Measurements from ENCODE around the gene MDGA2. TPM values are rescaled to one million over a fixed set of nuclear protein-coding genes. Genes with fewer than 3 reads are reported as not detected.
"Not testable (repeated sequence)": the region's sequence is repeated elsewhere in the genome, so short reads cannot be mapped to it uniquely, and the experiment has no call there.

The MDGA2 gene
- polyA plus RNA-seq, 1 donor, result 0.82 TPM

DNA sequence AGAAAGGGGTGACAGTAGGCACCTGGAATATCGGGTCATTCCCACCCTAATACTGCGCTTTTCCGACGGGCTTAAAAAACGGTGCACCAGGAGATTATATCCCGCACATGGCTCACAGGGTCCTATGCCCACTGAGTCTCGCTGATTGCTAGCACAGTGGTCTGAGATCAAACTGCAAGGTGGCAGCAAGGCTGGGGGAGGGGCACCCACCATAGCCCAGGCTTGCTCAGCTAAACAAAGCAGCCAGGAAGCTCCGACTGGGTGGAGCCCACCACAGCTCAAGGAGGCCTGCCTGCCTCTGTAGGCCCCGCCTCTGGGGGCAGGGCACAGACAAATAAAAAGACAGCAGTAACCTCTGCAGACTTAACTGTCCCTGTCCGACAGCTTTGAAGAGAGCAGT lies 503.5 kb downstream of the MDGA2 start:
- H3K4me3 ChIP-seq (ENCODE audit: low read length); H3K27me3 ChIP-seq (ENCODE audit: control insufficient read depth, insufficient read depth, low read length): not testable (repeated sequence)
- WGBS (ENCODE audit: insufficient coverage, low lambda C conversion rate), result no CpG with 5 or more reads among the region's 10 CpGs

GRCh38 chr14:47167402-47167801 lies 508.0 kb downstream of the MDGA2 start:
- Histone ChIP-seq H3K27ac (ENCODE audit: low read length) (no peak overlapping the region), H3K4me1 (ENCODE audit: control insufficient read depth, insufficient read depth, low read length) (no peaks in the 10 kb centered on the region), H3K9me3 (ENCODE audit: control insufficient read depth, low read depth, low read length) (peaks cover 3% of the 10 kb centered on the region), H3K27me3 (ENCODE audit: control insufficient read depth, insufficient read depth, low read length) (no peaks in the 10 kb centered on the region), H3K36me3 (ENCODE audit: control insufficient read depth, insufficient read depth, low read length) (no peaks in the 10 kb centered on the region), H3K4me3 (ENCODE audit: low read length) (no peak overlapping the region)
- whole genome bisulfite sequencing (ENCODE audit: insufficient coverage, low lambda C conversion rate), result no CpG with 5 or more reads among the region's 1 CpG
- DNase-seq, result no peak

More for the DNA sequence above, 503.5 kb downstream of the MDGA2 start:
- H3K36me3 ChIP-seq (ENCODE audit: control insufficient read depth, insufficient read depth, low read length); H3K4me1 ChIP-seq (ENCODE audit: control insufficient read depth, insufficient read depth, low read length); DNase-seq; H3K9me3 ChIP-seq (ENCODE audit: control insufficient read depth, low read depth, low read length); H3K27ac ChIP-seq (ENCODE audit: low read length): not testable (repeated sequence)

GRCh38 chr14:47155395-47155794 lies 520.0 kb downstream of the MDGA2 start:
- Histone ChIP-seq H3K9me3 (ENCODE audit: control insufficient read depth, low read depth, low read length) (no peaks in the 10 kb centered on the region), H3K36me3 (ENCODE audit: control insufficient read depth, insufficient read depth, low read length) (no peaks in the 10 kb centered on the region), H3K4me3 (ENCODE audit: low read length) (no peak overlapping the region), H3K27me3 (ENCODE audit: control insufficient read depth, insufficient read depth, low read length) (no peaks in the 10 kb centered on the region), H3K4me1 (ENCODE audit: control insufficient read depth, insufficient read depth, low read length) (no peaks in the 10 kb centered on the region), H3K27ac (ENCODE audit: low read length) (no peak overlapping the region)
- DNase-seq, result no peak
- WGBS (ENCODE audit: insufficient coverage, low lambda C conversion rate), result no CpG with 5 or more reads among the region's 13 CpGs

DNA sequence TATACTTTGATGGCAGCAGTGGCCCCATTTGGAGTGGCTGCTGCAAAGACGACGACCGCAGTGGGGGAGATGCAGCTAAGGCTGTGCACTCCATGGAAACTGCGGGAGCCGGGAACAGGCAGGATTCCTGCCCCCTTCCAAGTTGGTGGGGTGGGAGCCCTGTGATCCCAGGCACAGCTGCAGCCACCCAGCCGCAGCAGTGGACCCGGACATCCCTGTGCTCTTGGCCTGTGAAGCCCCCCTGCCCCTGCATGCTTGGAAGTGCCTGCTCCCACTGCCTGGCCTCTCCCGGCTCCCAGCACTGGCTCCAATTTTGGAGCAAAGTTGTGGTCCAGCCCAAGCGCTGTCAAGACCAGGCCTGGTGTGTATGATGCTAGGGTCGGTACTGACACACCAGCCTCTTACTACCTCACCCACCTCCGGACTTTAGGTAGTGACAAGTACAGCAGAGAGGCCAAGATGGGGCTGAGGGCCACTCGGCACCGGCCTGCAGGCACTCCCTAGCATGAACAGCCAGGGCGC lies 521.1 kb downstream of the MDGA2 start:
- Histone ChIP-seq H3K27ac (ENCODE audit: low read length) (no peak overlapping the region), H3K27me3 (ENCODE audit: control insufficient read depth, insufficient read depth, low read length) (no peaks in the 10 kb centered on the region), H3K9me3 (ENCODE audit: control insufficient read depth, low read depth, low read length) (no peaks in the 10 kb centered on the region), H3K4me3 (ENCODE audit: low read length) (no peak overlapping the region), H3K4me1 (ENCODE audit: control insufficient read depth, insufficient read depth, low read length) (no peaks in the 10 kb centered on the region), H3K36me3 (ENCODE audit: control insufficient read depth, insufficient read depth, low read length) (no peaks in the 10 kb centered on the region)
- DNase-seq, result no peak
- no CpG with 5 or more reads among the region's 14 CpGs for WGBS (ENCODE audit: insufficient coverage, low lambda C conversion rate)

GRCh38 chr14:47153746-47154145 lies 521.7 kb downstream of the MDGA2 start:
- no peaks in the 10 kb centered on the region for H3K27me3 ChIP-seq (ENCODE audit: control insufficient read depth, insufficient read depth, low read length)
- no peak for DNase-seq
- no peak overlapping the region for H3K4me3 ChIP-seq (ENCODE audit: low read length)
- H3K4me1 ChIP-seq (ENCODE audit: control insufficient read depth, insufficient read depth, low read length), result no peaks in the 10 kb centered on the region
- no peaks in the 10 kb centered on the region for H3K36me3 ChIP-seq (ENCODE audit: control insufficient read depth, insufficient read depth, low read length)
- no peaks in the 10 kb centered on the region for H3K9me3 ChIP-seq (ENCODE audit: control insufficient read depth, low read depth, low read length)
- no peak overlapping the region for H3K27ac ChIP-seq (ENCODE audit: low read length)

DNA sequence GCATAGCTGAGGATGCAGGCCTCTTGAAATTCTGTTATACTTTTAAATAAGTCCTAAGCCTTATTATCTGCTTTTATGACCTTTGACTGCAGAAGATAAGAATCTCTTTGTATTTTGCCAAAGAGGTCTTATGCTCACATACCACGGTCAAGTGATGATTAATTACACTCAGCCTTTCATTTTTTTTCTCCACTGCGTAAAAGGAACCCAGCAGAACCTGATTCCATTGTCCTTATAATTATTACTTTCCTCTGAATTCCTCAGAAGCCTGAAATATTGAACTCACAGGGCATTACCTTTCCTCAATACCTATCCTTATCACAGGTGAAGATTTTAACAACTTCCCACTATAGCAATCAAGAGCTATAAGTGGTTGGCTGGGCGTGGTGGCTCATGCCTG lies 525.1 kb downstream of the MDGA2 start:
- 8% methylated on average over 2 of the region's 3 CpGs for WGBS (ENCODE audit: insufficient coverage, low lambda C conversion rate)
- Histone ChIP-seq H3K36me3 (ENCODE audit: control insufficient read depth, insufficient read depth, low read length) (no peaks in the 10 kb centered on the region), H3K27me3 (ENCODE audit: control insufficient read depth, insufficient read depth, low read length) (no peaks in the 10 kb centered on the region), H3K4me1 (ENCODE audit: control insufficient read depth, insufficient read depth, low read length) (no peaks in the 10 kb centered on the region), H3K27ac (ENCODE audit: low read length) (no peak overlapping the region), H3K4me3 (ENCODE audit: low read length) (no peak overlapping the region), H3K9me3 (ENCODE audit: control insufficient read depth, low read depth, low read length) (no peaks in the 10 kb centered on the region)
- DNase-seq, result no peak

DNA sequence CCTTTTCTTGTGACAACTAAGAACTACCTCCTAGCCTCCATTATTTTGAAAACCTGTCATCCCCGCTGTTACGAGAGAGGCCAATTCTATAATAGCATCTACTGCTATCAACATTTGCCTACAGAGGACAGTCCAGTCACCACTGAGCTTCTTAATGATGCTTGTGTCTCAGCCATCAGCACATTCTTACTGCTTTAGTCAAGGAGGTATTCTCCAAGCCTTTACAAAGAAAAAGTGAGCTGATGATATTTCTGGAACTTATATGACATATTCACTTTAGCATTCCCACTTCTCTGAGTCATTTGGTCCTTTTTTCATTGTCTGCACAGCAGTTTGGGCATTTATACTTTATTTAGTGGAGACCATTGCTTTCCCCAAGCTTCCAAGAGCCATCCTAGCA lies 526.1 kb downstream of the MDGA2 start:
- H3K27me3 ChIP-seq (ENCODE audit: control insufficient read depth, insufficient read depth, low read length), result no peaks in the 10 kb centered on the region
- H3K27ac ChIP-seq (ENCODE audit: low read length), result no peak overlapping the region
- no peaks in the 10 kb centered on the region for H3K36me3 ChIP-seq (ENCODE audit: control insufficient read depth, insufficient read depth, low read length)
- no peaks in the 10 kb centered on the region for H3K4me1 ChIP-seq (ENCODE audit: control insufficient read depth, insufficient read depth, low read length)
- H3K4me3 ChIP-seq (ENCODE audit: low read length), result no peak overlapping the region
- 100% methylated on average over 2 of the region's 2 CpGs for WGBS (ENCODE audit: insufficient coverage, low lambda C conversion rate)
- DNase-seq, result no peak
- no peaks in the 10 kb centered on the region for H3K9me3 ChIP-seq (ENCODE audit: control insufficient read depth, low read depth, low read length)

DNA sequence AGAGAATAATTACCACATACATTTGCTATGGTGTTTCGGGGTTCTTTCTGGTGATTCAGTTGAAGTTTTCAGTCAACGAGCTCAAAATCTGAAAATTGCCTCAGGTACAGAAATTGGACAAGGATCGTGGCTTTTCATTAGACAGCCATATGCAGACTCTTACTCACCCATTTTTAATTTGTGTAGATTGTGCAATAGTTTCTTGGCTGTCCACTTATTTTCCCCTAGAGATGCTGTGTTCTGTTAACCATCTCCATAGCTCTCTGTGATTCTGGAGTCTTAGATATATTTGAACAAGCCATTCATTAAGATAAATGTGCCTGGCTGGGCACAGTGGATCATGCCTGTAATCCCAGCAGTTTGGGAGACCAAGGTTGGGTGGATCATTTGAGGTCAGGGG lies 526.7 kb downstream of the MDGA2 start:
- Histone ChIP-seq H3K4me1 (ENCODE audit: control insufficient read depth, insufficient read depth, low read length) (no peaks in the 10 kb centered on the region), H3K9me3 (ENCODE audit: control insufficient read depth, low read depth, low read length) (no peaks in the 10 kb centered on the region), H3K27me3 (ENCODE audit: control insufficient read depth, insufficient read depth, low read length) (no peaks in the 10 kb centered on the region), H3K4me3 (ENCODE audit: low read length) (no peak overlapping the region), H3K36me3 (ENCODE audit: control insufficient read depth, insufficient read depth, low read length) (no peaks in the 10 kb centered on the region), H3K27ac (ENCODE audit: low read length) (no peak overlapping the region)
- no peak for DNase-seq
- no CpG with 5 or more reads among the region's 3 CpGs for WGBS (ENCODE audit: insufficient coverage, low lambda C conversion rate)

DNA sequence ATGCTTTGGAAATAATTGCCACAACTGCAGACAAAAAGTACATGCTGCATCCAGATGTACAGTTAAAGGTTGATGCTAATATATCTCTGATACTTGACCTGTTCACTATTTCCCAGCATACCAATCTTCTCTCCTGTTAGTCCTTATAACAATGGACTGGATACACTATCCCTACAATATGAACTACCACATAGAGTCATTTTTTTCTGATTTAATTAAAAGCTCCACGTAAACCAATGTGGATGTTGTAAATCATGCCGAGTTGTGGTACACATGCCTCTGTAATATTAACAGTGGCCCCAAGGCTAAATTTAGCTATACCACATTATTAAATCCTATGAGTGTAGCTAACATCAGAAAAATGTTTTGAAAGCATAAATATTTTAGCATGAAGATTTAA lies 554.8 kb downstream of the MDGA2 start:
- Histone ChIP-seq H3K9me3 (ENCODE audit: control insufficient read depth, low read depth, low read length) (no peaks in the 10 kb centered on the region), H3K27ac (ENCODE audit: low read length) (no peak overlapping the region)

GRCh38 chr14:47103771-47104170 lies 571.6 kb downstream of the MDGA2 start:
- Histone ChIP-seq H3K27ac (ENCODE audit: low read length) (no peak overlapping the region), H3K4me3 (ENCODE audit: low read length) (no peak overlapping the region), H3K27me3 (ENCODE audit: control insufficient read depth, insufficient read depth, low read length) (no peaks in the 10 kb centered on the region), H3K4me1 (ENCODE audit: control insufficient read depth, insufficient read depth, low read length) (no peaks in the 10 kb centered on the region), H3K36me3 (ENCODE audit: control insufficient read depth, insufficient read depth, low read length) (no peaks in the 10 kb centered on the region), H3K9me3 (ENCODE audit: control insufficient read depth, low read depth, low read length) (no peaks in the 10 kb centered on the region)
- DNase-seq, result no peak
- no CpG with 5 or more reads among the region's 2 CpGs for WGBS (ENCODE audit: insufficient coverage, low lambda C conversion rate)

More for the DNA sequence above, 554.8 kb downstream of the MDGA2 start:
- Histone ChIP-seq H3K27me3 (ENCODE audit: control insufficient read depth, insufficient read depth, low read length) (no peaks in the 10 kb centered on the region), H3K36me3 (ENCODE audit: control insufficient read depth, insufficient read depth, low read length) (no peaks in the 10 kb centered on the region), H3K4me3 (ENCODE audit: low read length) (no peak overlapping the region), H3K4me1 (ENCODE audit: control insufficient read depth, insufficient read depth, low read length) (no peaks in the 10 kb centered on the region)
- 60% methylated on average over 1 of the region's 2 CpGs for WGBS (ENCODE audit: insufficient coverage, low lambda C conversion rate)
- DNase-seq, result no peak

DNA sequence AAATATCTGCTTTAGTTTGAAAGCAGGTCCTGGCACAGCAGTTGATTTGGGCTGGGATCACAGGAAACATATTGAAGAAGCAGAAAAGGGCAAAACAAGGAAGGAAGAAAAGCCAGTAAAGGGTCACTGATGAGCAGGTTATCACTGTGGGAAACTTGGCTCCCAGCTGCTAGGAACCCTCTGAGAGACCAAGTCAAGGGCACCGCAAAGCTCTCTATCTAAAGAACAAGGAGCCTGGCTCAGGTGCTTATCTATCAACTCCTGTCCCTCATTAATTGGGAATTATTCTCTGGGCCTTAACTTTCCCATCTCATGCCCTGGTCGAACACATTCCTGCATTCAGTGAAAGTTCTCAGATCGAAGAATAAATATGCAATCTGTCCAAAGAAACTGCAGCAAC lies 572.9 kb downstream of the MDGA2 start:
- no peak for DNase-seq
- WGBS (ENCODE audit: insufficient coverage, low lambda C conversion rate), result no CpG with 5 or more reads among the region's 3 CpGs
- Histone ChIP-seq H3K4me3 (ENCODE audit: low read length) (no peak overlapping the region), H3K27me3 (ENCODE audit: control insufficient read depth, insufficient read depth, low read length) (no peaks in the 10 kb centered on the region), H3K4me1 (ENCODE audit: control insufficient read depth, insufficient read depth, low read length) (no peaks in the 10 kb centered on the region), H3K36me3 (ENCODE audit: control insufficient read depth, insufficient read depth, low read length) (no peaks in the 10 kb centered on the region), H3K9me3 (ENCODE audit: control insufficient read depth, low read depth, low read length) (no peaks in the 10 kb centered on the region), H3K27ac (ENCODE audit: low read length) (no peak overlapping the region)

All from large intestine (tissue), 3 donors.